Stimulated activated CD8-positive, alpha-beta memory T cell treated with anti-CD3 and anti-CD28 coated beads, Interleukin-2, amount 100 ng/mL, for 48 hours (primary cell): ENCODE results near the gene PRKCE.
A peak's percentile ranks its signal among the peaks of the same experiment; 100 is the strongest.
"Not testable (repeated sequence)": the region's sequence is repeated elsewhere in the genome, so short reads cannot be mapped to it uniquely, and the experiment has no call there.

Source experiments
- DNase-seq, 2 donors: peaks; one replicate each; pipeline ENCODE4 v3.0.0-alpha.2; 2020; ENCODE audit warnings: low read depth in 2 of 2

The PRKCE gene

GRCh38 chr2:45889053-45889452, 237.6 kb downstream of the PRKCE start:
- peak in 1 of 2 donors; percentile 5 for DNase-seq

DNA sequence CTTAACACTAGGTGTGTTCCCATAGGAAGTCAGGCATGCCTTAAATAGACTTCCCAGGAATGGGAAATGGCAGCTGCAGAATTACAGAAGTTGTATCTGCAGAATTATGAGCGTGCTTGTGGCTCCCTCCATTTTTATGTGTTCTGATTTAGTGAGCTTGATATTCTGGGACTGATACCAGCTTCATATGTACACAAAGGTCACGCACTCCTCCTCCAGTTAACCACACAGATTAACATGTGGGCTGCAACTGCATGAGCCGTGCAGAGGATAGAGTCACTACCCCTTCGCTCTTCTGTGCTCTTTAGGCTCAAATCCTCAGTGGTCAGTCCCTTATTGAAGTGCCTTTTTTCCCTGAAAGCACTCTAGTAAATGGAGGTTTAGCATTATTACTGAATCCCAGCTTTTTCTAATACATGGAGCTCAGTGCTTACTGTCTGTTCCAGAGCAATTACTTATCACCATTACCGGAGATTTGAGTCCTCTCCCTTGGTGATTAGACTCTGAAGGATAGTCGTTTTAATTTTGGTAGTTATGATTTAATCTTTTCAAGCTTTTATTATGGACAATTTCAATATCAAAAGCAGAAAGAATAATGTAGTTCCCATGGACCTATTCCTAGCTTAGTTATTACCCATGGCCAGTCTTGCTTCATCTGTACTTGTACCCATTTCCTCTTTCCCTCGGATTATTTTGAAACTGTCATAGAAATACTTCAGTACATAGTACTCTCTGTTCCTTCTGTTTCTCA, 238.3 kb downstream of the PRKCE start:
- no peak for DNase-seq

DNA sequence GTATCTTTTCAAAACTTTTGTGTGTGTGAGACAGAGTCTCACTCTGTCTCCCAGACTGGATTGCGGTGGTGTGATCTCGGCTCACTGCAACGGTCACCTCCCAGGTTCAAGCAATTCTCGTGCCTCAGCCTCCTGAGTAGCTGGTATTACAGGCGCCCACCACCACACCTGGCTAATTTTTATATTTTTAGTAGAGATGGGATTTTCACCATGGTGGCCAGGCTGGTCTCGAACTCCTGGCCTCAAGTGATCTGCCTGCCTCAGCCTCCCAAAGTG, 238.8 kb downstream of the PRKCE start:
- DNase-seq = not testable (repeated sequence)

GRCh38 chr2:45890819-45891218, 239.3 kb downstream of the PRKCE start:
- DNase-seq = no peak

GRCh38 chr2:45891719-45892424, 240.4 kb downstream of the PRKCE start:
- no peak for DNase-seq

DNA sequence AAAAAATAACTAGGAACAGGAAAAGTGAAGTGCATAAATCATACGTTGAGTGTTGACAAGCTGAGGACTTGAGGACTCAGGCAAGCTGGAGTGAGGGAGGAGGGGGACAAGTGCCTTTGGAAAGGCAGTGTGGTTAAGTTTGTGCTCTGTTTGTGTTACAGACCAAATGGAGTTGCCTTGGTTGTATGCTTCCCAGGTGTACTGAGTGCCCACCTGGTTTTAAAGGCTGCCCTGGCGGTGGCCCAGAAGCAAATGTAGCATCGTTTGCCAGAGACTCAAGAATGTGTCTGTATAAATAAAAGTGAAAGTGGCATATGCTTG, 240.9 kb downstream of the PRKCE start:
- no peak for DNase-seq

DNA sequence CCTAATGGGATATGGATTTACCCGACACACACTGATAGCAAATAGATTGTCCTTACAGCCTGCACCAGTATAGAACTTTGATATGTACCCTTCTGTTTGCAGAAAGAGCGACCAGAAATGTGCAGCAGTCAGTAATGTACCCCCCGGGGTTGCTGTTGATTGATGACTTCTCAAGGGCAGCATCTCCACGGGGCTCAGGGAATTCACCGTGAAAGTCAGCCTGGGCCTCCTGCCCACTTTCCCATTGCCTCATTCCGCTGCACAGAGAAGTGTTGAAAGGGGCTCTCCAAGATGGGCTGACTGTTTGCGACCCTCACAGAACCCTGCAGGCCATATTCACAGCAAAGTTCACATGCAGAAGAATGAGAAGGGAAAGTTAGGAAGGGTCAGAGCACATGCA, 241.3 kb downstream of the PRKCE start:
- no peak for DNase-seq

DNA sequence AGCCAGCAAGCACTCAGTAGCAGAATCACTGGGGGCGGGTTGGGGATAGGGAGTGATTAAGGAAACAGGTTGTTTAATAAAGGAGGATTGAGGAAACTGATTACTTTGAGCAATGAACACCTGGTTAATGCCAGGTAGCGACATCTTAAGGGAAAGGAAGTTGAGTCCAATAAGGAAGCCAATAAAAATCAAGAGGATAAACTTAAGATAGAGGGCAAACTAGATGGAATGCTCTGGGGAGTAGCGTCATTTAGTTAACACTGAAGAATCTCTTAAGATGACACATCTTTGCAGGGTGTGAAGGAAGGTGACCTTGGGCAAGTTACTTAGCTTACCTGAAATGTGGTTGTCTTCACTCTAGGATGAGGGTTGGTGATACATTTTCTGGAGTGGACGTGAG, 242.7 kb downstream of the PRKCE start:
- DNase-seq = no peak

GRCh38 chr2:45895241-45895861, 243.9 kb downstream of the PRKCE start:
- no peak for DNase-seq

DNA sequence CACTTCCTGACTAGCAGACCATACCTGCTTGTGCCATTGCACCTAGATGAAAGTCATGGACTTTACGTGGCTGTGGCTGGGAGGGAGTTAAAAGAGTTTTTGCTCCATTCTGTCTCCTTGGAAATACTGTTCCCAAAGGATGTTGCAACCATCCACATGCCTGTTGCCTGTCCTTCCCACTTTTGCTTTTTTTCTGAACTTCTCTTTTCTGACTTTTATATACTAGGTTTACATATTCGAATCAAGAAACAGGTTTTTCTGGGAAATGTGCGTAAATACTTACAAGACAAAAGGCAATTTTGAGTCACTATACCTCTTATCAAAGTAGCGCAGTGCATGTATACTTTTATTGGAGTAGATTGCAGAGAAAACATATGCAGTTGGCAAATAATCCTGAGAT, 244.8 kb downstream of the PRKCE start:
- no peak for DNase-seq

- DNase-seq = no peak
These were observed 246.4 kb downstream of the PRKCE start for GRCh38 chr2:45897842-45898241.

- DNase-seq = no peak
These were observed 247.3 kb downstream of the PRKCE start for GRCh38 chr2:45898819-45899218.

DNA sequence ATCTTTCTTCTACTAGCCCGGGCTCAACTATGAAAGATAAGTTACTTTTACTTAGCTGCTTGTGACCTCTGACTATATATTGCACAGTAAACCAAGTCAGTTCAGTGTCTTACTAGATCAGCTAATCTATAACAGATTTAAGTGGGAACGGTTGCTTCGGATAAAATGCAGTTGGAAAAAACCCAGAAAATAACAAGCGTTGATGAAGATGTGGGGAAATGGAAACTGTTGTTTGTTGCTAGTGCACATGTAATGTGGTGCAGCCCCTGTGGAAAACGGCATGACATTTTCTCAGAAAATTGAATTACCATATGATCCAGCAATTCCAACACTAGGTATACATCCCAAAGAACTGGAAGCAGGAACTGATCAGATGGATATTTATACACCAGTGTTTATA, 248.5 kb downstream of the PRKCE start:
- DNase-seq = no peak

GRCh38 chr2:45901468-45902032, 250.1 kb downstream of the PRKCE start:
- DNase-seq = no peak

DNA sequence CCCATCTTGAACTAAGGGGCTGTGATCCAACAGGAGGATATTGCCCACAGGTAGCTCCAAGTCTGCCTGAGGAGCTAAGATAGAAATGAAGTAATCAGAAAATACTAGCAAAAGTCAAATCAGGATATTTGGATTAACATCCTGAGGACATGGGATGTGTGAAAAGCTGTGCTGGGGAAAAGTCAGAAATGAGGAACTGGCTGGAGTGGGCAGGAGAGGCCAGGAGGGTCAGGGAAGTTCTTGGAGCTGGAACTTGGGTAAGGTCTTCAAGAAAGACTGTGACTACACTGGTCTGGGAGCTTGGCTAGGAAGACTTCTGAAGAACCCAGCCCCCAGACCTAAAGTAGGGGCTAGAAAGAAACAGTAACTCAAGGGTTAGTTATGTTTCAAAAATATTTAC, 250.9 kb downstream of the PRKCE start:
- no peak for DNase-seq

- no peak for DNase-seq
These were observed 251.4 kb downstream of the PRKCE start for GRCh38 chr2:45902781-45903375.

DNA sequence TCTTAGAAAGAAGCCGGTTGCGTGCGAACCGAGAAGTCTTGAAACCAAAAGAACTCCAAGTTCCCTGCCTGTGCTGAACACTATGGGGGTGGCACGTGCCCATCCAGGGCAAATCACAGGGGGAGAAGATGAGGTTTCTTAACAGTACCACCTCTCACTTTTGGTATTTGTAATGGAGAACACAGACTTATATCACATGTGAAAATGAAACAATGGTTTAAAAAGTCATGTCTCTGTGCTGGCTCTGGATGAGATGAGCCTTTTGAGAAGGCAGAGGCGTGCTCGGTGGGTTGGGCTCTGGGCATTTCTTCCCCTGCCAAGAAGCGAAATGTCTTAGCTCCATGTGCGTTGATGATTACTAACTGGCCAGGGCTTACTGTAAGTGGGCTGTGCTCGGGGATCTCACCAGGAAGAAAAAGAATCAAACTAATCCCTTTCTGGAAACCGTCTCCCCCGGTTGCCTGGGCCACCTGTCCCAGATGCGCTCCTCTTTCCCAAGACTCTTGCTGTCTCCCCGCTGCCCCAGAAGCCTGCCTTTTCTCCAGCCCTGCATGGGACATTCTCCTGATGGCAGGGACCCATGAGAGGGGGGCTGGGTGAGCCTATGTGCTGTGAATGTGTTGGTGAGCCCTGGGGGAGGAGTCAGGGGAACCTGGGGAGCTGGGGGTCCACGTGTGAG, 252.9 kb downstream of the PRKCE start:
- DNase-seq = peak in 1 of 2 donors; percentile 3

- DNase-seq = no peak
These were observed 253.6 kb downstream of the PRKCE start for GRCh38 chr2:45904946-45905631.

DNA sequence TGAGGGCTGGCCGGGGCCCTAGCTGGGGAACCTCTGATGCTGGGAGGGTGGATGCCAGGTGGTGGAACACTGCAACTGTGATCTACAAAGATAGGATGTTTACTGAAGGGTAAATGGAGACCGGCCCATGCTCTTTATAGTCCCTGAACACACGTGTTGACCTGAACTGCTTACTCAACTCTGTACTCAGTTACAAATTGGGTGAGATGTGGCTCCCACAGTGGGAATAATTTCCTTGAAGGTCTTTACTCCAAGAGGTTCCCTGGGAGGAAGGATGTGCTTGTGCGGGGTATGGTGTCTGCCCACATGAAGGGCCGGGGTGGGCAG, 254.1 kb downstream of the PRKCE start:
- DNase-seq = no peak

DNA sequence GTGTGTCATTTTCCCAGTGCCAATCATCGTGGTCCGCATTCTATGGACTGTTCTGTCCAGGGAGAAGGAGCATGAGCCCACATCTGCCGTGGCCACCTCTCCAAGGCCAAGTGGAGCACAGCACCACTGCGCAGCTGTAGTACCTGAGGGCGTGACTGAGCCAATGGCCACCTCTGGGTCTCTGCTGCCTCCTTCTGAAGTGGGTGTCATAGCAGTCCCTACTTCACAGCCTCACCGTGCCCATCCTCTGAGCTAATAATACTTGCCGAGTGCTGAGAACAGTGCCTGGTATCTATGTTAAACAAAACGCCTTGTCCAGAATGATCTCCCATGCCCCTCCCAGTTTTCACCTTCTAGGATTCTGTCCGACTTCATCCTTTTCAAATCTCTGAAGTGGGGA, 256.1 kb downstream of the PRKCE start:
- no peak for DNase-seq

GRCh38 chr2:45908316-45909170, 257.1 kb downstream of the PRKCE start:
- no peak for DNase-seq
